Limb (tissue), 2 donors: Measurements from ENCODE around the gene EVI2A.
A peak's percentile ranks its signal among the peaks of the same experiment; 100 is the strongest.

Source experiments
- DNase-seq, 2 donors: peaks; one replicate each; pipeline ENCODE4 v3.0.0-alpha.2; 2016; ENCODE audit errors: extremely low spot score in 2 of 2

The EVI2A gene

DNA sequence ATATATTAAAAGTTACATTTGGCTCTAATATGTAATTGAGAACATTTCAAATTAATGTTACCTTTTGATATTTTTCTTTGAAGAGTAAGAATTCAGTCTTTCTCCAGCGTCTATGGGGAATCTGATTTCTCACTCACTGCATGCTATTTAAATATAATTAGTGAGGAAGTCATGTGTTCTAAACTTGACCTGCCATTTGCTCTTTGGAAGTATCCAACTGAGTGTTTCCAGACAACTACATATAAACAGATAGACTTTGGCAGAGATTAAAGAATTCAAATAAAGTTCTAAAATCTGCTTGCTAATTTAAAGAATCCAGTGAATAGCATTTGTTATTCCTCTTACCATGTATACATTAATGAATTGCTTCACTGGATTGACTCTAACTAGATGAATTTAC is 47.9 kb downstream of the EVI2A start:
- no peak for DNase-seq

DNA sequence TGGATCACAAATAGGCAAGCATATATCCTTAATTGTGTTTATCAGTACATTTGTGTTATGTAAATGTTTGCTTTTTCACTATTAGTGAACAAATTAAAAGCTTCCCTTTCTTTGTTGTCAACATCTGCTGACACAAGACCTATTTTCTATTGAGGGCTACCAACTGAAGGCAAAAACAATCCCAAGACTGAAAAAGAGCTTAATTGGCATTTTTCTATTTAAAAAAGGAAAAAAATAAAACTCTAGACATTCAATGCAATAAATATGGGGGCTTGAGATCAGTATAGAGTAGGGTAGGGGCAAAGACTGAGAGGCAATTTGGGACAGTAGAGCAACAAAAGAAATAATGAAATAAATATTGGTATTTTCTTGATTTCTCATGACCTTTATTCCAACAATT is 48.6 kb downstream of the EVI2A start:
- no peak for DNase-seq

- no peak for DNase-seq
Measured at GRCh38 chr17:31272236-31272635, 49.2 kb downstream of the EVI2A start.

- DNase-seq, result peak in 1 of 2 donors; percentile 27
Measured at GRCh38 chr17:31269578-31269983, 51.8 kb downstream of the EVI2A start.

- DNase-seq, result no peak
Measured at GRCh38 chr17:31269036-31269577, 52.3 kb downstream of the EVI2A start.
